ENCODE results near the gene HDAC4.

DNA sequence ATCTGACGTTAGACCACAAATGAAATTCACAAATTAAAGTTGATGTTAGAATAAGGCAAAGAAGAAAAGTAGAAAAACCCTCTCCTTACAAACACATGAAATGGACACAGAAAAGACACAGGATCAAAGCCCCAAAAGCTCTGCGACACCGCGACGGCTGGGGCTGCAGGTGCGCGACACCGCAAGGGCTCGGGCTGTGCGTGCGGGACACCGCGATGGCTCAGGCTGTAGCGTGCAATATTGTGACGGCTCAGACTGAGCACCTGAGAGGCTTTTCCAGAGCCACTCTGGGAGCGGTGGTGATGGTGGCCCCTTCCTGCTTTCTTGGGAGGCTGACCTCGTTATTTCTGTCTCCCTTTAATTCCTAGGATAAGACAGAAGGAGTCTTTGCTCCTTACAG is 296.0 kb downstream of the HDAC4 start:
- TF ChIP-seq, protein P1, sequence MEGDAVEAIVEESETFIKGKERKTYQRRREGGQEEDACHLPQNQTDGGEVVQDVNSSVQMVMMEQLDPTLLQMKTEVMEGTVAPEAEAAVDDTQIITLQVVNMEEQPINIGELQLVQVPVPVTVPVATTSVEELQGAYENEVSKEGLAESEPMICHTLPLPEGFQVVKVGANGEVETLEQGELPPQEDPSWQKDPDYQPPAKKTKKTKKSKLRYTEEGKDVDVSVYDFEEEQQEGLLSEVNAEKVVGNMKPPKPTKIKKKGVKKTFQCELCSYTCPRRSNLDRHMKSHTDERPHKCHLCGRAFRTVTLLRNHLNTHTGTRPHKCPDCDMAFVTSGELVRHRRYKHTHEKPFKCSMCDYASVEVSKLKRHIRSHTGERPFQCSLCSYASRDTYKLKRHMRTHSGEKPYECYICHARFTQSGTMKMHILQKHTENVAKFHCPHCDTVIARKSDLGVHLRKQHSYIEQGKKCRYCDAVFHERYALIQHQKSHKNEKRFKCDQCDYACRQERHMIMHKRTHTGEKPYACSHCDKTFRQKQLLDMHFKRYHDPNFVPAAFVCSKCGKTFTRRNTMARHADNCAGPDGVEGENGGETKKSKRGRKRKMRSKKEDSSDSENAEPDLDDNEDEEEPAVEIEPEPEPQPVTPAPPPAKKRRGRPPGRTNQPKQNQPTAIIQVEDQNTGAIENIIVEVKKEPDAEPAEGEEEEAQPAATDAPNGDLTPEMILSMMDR (IDR thresholded peaks at IDR 0.05; ENCODE audit: insufficient read depth, low read depth, low read length): no peak
- TF ChIP-seq EZH2 (IDR thresholded peaks at IDR 0.05; ENCODE audit: insufficient read depth, low read length): no peak
